Upper lobe of right lung (tissue), 1 donor: ENCODE measurements around the gene SPEN. TPM values are rescaled to one million over a fixed set of nuclear protein-coding genes. Genes with fewer than 3 reads are reported as not detected.

ENCODE experiments used
- ATAC-seq: fragments of 200-7000 bp; cut with Tn5 transposase; one replicate; pipeline ENCODE4 v1.9.1; 2020; ENCODE audit warnings: mild to moderate bottlenecking, moderate library complexity
- DNase-seq: peaks from one replicate; pipeline ENCODE4 v3.0.0-alpha.2; 2020
- H3K27ac ChIP-seq: fragments of 200-600 bp; one replicate; pipeline ENCODE4 v1.8.0; 2022
- H3K27me3 ChIP-seq: fragments of 200-600 bp; one replicate; pipeline ENCODE4 v1.8.0; 2022; ENCODE audit warnings: mild to moderate bottlenecking
- H3K36me3 ChIP-seq: fragments of 200-600 bp; one replicate; pipeline ENCODE4 v1.8.0; 2022
- H3K4me1 ChIP-seq: fragments of 200-600 bp; one replicate; pipeline ENCODE4 v1.8.0; 2022
- H3K4me3 ChIP-seq: fragments of 200-600 bp; one replicate; pipeline ENCODE4 v1.8.0; 2022; ENCODE audit warnings: mild to moderate bottlenecking
- H3K9me3 ChIP-seq: fragments of 200-600 bp; one replicate; pipeline ENCODE4 v1.8.0; 2022
- CTCF ChIP-seq: fragments of 200-600 bp; IDR thresholded peaks from one replicate; pipeline ENCODE4 v1.8.0; 2022; ENCODE audit warnings: antibody characterized with exemption
- intact Hi-C: fragments of 100-400 bp; cut with DNase I; formaldehyde crosslinking; loops from one replicate; pipeline ENCODE4 v1.11.0; 2022
- total RNA-seq: library from RNA; stranded (reverse); fragmentation: NEBNext Ultra II Directional; extraction: Animal tissue kit (Norgen Biotek cat#: 25700); gene quantifications from one replicate; pipeline ENCODE4 v1.2.1, GENCODE V29; 2021
- donor health status: DM: no; HTN: yes; CAD: no; lungs with severe emphysema.

Gene SPEN
- total RNA-seq, 1 donor from 2014 or later: 53.1 TPM

GRCh38 chr1:15863156-15863901, 15.8 kb downstream of the SPEN start:
- Histone ChIP-seq H3K27ac (no peak overlapping the region), H3K27me3 (no peaks in the 10 kb centered on the region), H3K9me3 (no peaks in the 10 kb centered on the region), H3K36me3 (no peaks in the 10 kb centered on the region), H3K4me3 (no peak overlapping the region), H3K4me1 (peaks cover 33% of the 10 kb centered on the region)
- DNase-seq (no peak), ATAC-seq (no peak)
- TF ChIP-seq CTCF: no peak
- intact Hi-C loops: no loop called here

- Histone ChIP-seq H3K4me3 (no peak overlapping the region), H3K36me3 (no peaks in the 10 kb centered on the region), H3K4me1 (peaks cover 31% of the 10 kb centered on the region), H3K27ac (no peak overlapping the region), H3K9me3 (no peaks in the 10 kb centered on the region), H3K27me3 (no peaks in the 10 kb centered on the region)
- intact Hi-C loops: no loop called here
- ATAC-seq (no peak), DNase-seq (no peak)
- no peak for TF ChIP-seq CTCF
Observed at GRCh38 chr1:15866721-15867201, 19.3 kb downstream of the SPEN start.

GRCh38 chr1:15867288-15867687, 19.8 kb downstream of the SPEN start:
- no peaks in the 10 kb centered on the region for H3K27me3 ChIP-seq
- H3K4me1 ChIP-seq: peaks cover 28% of the 10 kb centered on the region
- no peak for DNase-seq
- no peak overlapping the region for H3K4me3 ChIP-seq
- intact Hi-C loops: no loop called here
- no peak for ATAC-seq
- H3K9me3 ChIP-seq: no peaks in the 10 kb centered on the region
- no peak overlapping the region for H3K27ac ChIP-seq
- no peak for TF ChIP-seq CTCF
- H3K36me3 ChIP-seq: no peaks in the 10 kb centered on the region

- Histone ChIP-seq H3K27me3 (no peaks in the 10 kb centered on the region), H3K9me3 (no peaks in the 10 kb centered on the region), H3K36me3 (peaks cover 17% of the 10 kb centered on the region), H3K4me3 (no peak overlapping the region), H3K4me1 (peaks cover 22% of the 10 kb centered on the region), H3K27ac (no peak overlapping the region)
- ATAC-seq (no peak), DNase-seq (no peak)
- no peak for TF ChIP-seq CTCF
- intact Hi-C loops: no loop called here
Observed at GRCh38 chr1:15869413-15869812, 21.9 kb downstream of the SPEN start.

GRCh38 chr1:15870421-15870820, 22.9 kb downstream of the SPEN start:
- H3K36me3 ChIP-seq: peaks cover 17% of the 10 kb centered on the region
- no peak for TF ChIP-seq CTCF

More at GRCh38 chr1:15870421-15870820, 22.9 kb downstream of the SPEN start:
- peaks cover 22% of the 10 kb centered on the region for H3K4me1 ChIP-seq
- H3K9me3 ChIP-seq: no peaks in the 10 kb centered on the region
- intact Hi-C loops: no loop called here
- H3K27me3 ChIP-seq: no peaks in the 10 kb centered on the region
- H3K27ac ChIP-seq: no peak overlapping the region
- H3K4me3 ChIP-seq: no peak overlapping the region
- DNase-seq: no peak
- no peak for ATAC-seq
